Measurements from ENCODE around the gene MYL6.

MYL6 gene

GRCh38 chr12:56196818-56197550 is 38.8 kb downstream of the MYL6 start (continued):
- TF ChIP-seq OSR2 (tag by site-specific recombination; IDR thresholded peaks at IDR 0.05) = peak; percentile 59; the same call in 1 of the 2 replicates
- peak; percentile 32; the same call in 1 of the 2 replicates for TF ChIP-seq GFI1B (tag by site-specific recombination; IDR thresholded peaks at IDR 0.05)
- TF ChIP-seq ZNF366 (tag by site-specific recombination; conservative IDR thresholded peaks at IDR 0.05) = peak; percentile 89
- TF ChIP-seq KLF10 (tag by site-specific recombination; IDR thresholded peaks at IDR 0.05) = peak; percentile 38; the same call in 1 of the 2 replicates
- peak; percentile 64; the same call in 1 of the 2 replicates for TF ChIP-seq ZNF558 (tag by site-specific recombination; IDR thresholded peaks at IDR 0.05)
- 0 out of 2 replicates have a peak, but pooled peaks have one; percentile 40 for TF ChIP-seq ZNF146 (tag by site-specific recombination; IDR thresholded peaks at IDR 0.05)
- TF ChIP-seq ZBTB7A (tag by site-specific recombination; IDR thresholded peaks at IDR 0.05; ENCODE audit: low read depth) = 0 out of 2 replicates have a peak, but pooled peaks have one; percentile 19
- peak; percentile 87 for TF ChIP-seq ZNF362 (tag by site-specific recombination; IDR thresholded peaks at IDR 0.05)
- TF ChIP-seq ZNF335 (tag by site-specific recombination; conservative IDR thresholded peaks at IDR 0.05) = peak; percentile 35; the same call in 1 of the 2 replicates
- peak; percentile 77 for TF ChIP-seq INSM2 (tag by site-specific recombination; IDR thresholded peaks at IDR 0.05)
- TF ChIP-seq HIC1 (tag by site-specific recombination; IDR thresholded peaks at IDR 0.05) = peak; percentile 91
- TF ChIP-seq ZNF629 (tag by site-specific recombination; IDR thresholded peaks at IDR 0.05) = peak; percentile 96
- 0 out of 2 replicates have a peak, but pooled peaks have one; percentile 7 for TF ChIP-seq GLIS1 (tag by site-specific recombination; IDR thresholded peaks at IDR 0.05)
- TF ChIP-seq ZNF654 (tag by site-specific recombination; IDR thresholded peaks at IDR 0.05; ENCODE audit: low read depth) = peak; percentile 16; the same call in 1 of the 2 replicates
- TF ChIP-seq ZBTB21 (tag by site-specific recombination; IDR thresholded peaks at IDR 0.05) = peak; percentile 78
- peak; percentile 50; the same call in 1 of the 2 replicates for TF ChIP-seq ZNF394 (tag by site-specific recombination; IDR thresholded peaks at IDR 0.05; ENCODE audit: borderline replicate concordance)
- peak; percentile 93 for TF ChIP-seq ZNF660 (tag by site-specific recombination; IDR thresholded peaks at IDR 0.05)
- peak; percentile 83 for TF ChIP-seq ZNF600 (tag by site-specific recombination; IDR thresholded peaks at IDR 0.05)
- TF ChIP-seq ZNF2 (tag by site-specific recombination; IDR thresholded peaks at IDR 0.05) = peak; percentile 62; the same call in 1 of the 2 replicates
- peak; percentile 82 for TF ChIP-seq IKZF3 (tag by site-specific recombination; IDR thresholded peaks at IDR 0.05)
- TF ChIP-seq ZBTB8A (tag by site-specific recombination; IDR thresholded peaks at IDR 0.05) = peak; percentile 61
- TF ChIP-seq ZNF692 (tag by site-specific recombination; IDR thresholded peaks at IDR 0.05) = peak; percentile 34; the same call in 1 of the 2 replicates
- peak; percentile 91 for TF ChIP-seq ATF2 (tag by site-specific recombination; IDR thresholded peaks at IDR 0.05; ENCODE audit: low read depth)
- TF ChIP-seq PRDM6 (tag by site-specific recombination; IDR thresholded peaks at IDR 0.05) = peak; percentile 85
- TF ChIP-seq ZEB2 (tag by site-specific recombination; IDR thresholded peaks at IDR 0.05) = peak; percentile 95
- TF ChIP-seq BCL11A (tag by site-specific recombination; IDR thresholded peaks at IDR 0.05; ENCODE audit: low read depth) = 0 out of 2 replicates have a peak, but pooled peaks have one; percentile 23
- TF ChIP-seq ZBTB44 (tag by site-specific recombination; IDR thresholded peaks at IDR 0.05) = peak; percentile 58; the same call in 1 of the 2 replicates
